GM19240 (cell line): ENCODE data around the gene ICOSLG.
"Not testable (repeated sequence)": the region's sequence is repeated elsewhere in the genome, so short reads cannot be mapped to it uniquely, and the experiment has no call there.

ENCODE experiments used
- DNase-seq: peaks from one replicate; pipeline ENCODE4 v3.0.0; 2011; ENCODE audit warnings: low spot score; ENCODE audit not compliant: insufficient read length

Gene ICOSLG

GRCh38 chr21:44265734-44266270 lies 25.1 kb upstream of the ICOSLG start:
- no peak for DNase-seq

- DNase-seq = no peak
Measured at GRCh38 chr21:44263768-44264167, 23.0 kb upstream of the ICOSLG start.

GRCh38 chr21:44263221-44263760 lies 22.5 kb upstream of the ICOSLG start:
- DNase-seq = no peak

- no peak for DNase-seq
Measured at GRCh38 chr21:44262338-44263056, 21.8 kb upstream of the ICOSLG start.

- no peak for DNase-seq
Measured at GRCh38 chr21:44261675-44262295, 21.0 kb upstream of the ICOSLG start, which contains the start of gene DNMT3L. DNMT3L (minus strand) TSS chr21:44261897; CDS start chr21:44261259, 638 bp downstream.

- DNase-seq = no peak
Measured at GRCh38 chr21:44260791-44261631, 20.3 kb upstream of the ICOSLG start.

GRCh38 chr21:44260066-44260465 lies 19.3 kb upstream of the ICOSLG start:
- no peak for DNase-seq

GRCh38 chr21:44259082-44259705 lies 18.5 kb upstream of the ICOSLG start:
- DNase-seq = no peak

GRCh38 chr21:44258056-44258725 lies 17.4 kb upstream of the ICOSLG start:
- DNase-seq = no peak

GRCh38 chr21:44255511-44255981 lies 14.8 kb upstream of the ICOSLG start:
- peak; percentile 0 for DNase-seq

- peak; percentile 2 for DNase-seq
Measured at GRCh38 chr21:44253832-44254710, 13.3 kb upstream of the ICOSLG start.

GRCh38 chr21:44249204-44250037 lies 8.7 kb upstream of the ICOSLG start:
- not testable (repeated sequence) for DNase-seq

GRCh38 chr21:44247904-44248303 lies 7.2 kb upstream of the ICOSLG start:
- not testable (repeated sequence) for DNase-seq

GRCh38 chr21:44243980-44244379 lies 3.2 kb upstream of the ICOSLG start:
- DNase-seq = not testable (repeated sequence)

- not testable (repeated sequence) for DNase-seq
Measured at GRCh38 chr21:44241281-44241680, 538 bp upstream of the ICOSLG start.

GRCh38 chr21:44240353-44240752 lies 390 bp downstream of the ICOSLG start:
- DNase-seq = not testable (repeated sequence)

- DNase-seq = not testable (repeated sequence)
Measured at GRCh38 chr21:44229561-44229960, 11.2 kb downstream of the ICOSLG start.

GRCh38 chr21:44228109-44228508 lies 12.6 kb downstream of the ICOSLG start:
- not testable (repeated sequence) for DNase-seq
